Stimulated activated CD8-positive, alpha-beta memory T cell treated with anti-CD3 and anti-CD28 coated beads, Interleukin-2, amount 100 ng/mL, for 48 hours (primary cell): ENCODE data around the gene SHCBP1L.

ENCODE experiments used
- DNase-seq, 2 donors: peaks; one replicate each; pipeline ENCODE4 v3.0.0-alpha.2; 2020; ENCODE audit warnings: low read depth in 2 of 2

The SHCBP1L gene

GRCh38 chr1:182952677-182953444, at the start of gene SHCBP1L:
TSS of gene SHCBP1L (minus strand) at chr1:182953166. CDS start at chr1:182953133, 33 bp downstream.
- no peak for DNase-seq

GRCh38 chr1:183002267-183002666, 49.3 kb upstream of the SHCBP1L start:
- DNase-seq = no peak

DNA sequence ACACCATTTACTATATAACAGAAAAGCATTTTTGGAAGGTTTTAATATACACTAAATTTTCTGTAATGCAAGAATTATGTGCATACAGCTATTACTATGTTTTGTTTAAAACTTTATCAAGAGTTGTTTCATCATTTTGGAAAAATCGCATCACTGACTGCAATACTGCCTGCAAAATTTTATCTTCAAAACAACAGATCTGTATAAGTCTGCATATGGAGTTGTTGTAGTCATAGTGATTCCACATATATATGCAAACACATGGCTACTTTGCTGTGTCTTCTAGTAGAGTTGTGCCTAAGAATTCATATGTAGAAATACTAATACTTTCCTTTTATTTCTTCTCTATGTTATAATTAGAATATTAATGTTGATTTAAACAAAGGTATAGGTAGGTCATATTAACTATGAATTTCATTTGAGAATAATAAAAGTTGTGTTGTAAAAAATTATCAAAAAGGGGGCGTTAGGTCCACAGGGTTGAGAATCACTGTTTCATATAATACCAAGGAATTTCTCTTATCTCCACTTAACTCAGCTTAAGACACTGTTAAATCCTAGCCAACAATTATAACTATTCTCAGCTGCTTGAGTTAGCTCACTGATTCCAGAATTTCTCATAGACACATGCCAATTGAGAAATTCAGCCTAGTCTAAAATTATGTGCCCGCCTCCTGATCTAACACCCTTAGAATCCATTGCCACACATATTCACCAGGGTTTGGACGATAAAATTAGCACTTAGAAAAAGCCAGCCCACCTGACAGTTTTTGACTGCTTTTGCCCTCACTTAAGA, 47.4 kb upstream of the SHCBP1L start:
- no peak for DNase-seq

DNA sequence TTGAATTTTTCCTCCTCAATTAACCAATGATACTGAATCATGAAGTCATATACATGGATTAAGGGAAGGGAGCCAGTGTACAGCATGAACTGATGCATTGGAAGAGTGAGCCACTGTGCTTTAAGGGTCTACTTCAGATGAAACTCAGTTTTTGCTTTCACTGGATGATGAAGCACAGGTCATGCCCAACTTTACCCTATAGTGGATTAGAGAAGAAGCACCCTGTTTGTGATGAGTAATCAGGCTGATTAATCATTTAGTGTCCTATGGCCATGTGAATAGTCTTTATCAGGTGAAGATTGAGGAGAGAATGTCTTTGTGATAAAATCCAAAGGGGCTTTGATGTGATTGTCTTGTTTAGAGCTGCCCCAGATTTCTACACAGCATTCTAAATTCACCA, 45.5 kb upstream of the SHCBP1L start:
- no peak for DNase-seq

- DNase-seq = no peak
Measured at GRCh38 chr1:182996816-182997215, 43.9 kb upstream of the SHCBP1L start.

DNA sequence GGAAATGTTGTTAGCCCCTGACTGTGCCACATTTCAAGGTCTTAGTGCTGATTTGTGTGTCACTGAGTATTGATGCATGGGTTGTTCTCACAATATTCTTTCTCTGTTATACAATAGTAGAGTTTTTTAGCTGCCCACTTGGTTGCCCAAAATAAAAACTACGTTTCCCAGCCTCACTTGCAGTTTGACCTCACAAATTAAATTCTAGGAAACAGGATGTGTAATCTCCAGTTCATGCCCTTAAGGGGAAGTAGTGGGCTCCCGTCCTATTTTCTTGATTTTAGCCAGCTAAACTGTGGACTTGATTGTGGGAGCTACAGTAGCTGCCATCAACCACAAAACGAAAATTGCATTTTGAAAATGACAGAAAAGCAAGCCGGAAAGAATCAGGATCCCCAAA, 42.9 kb upstream of the SHCBP1L start:
- no peak for DNase-seq

GRCh38 chr1:182993746-182994145, 40.8 kb upstream of the SHCBP1L start:
- DNase-seq = no peak

- no peak for DNase-seq
Measured at GRCh38 chr1:182990413-182991144, 37.6 kb upstream of the SHCBP1L start.

DNA sequence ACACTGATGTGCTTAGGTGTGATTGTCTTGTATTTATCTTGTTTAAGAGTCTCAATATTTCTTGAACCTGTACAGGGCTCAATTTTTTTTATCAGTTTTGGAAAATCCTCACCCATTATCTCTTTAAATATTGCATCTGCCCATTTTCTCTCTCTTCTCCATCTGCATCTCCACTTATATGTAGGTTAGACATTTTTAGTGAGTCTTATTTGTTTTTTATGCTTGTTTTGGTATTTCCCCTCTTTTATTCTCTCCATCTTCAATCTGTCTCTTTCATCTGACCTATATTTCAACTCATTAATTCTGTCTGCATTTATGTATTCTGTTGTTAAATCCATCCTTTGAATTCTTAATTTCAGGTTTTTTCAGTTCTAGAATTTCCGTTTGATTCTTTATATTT, 32.9 kb upstream of the SHCBP1L start:
- no peak for DNase-seq

DNA sequence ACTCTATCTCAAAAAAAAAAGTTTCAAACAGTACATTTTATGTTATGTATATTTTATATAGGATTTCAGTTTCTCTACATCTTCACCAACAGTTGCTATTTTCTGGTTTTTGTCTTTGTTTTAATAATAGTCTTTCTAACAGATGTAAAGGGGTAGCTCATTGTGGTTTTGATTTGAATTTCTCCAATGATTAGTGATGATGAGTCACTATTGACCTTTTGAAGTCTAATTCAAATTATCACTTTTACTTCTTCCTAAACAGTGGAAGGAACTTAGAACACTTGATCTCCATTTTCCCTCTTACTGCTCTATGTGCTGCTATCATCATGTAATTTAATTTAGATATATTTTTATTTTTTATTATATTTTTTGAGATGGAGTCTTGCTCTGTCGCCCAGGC, 31.7 kb upstream of the SHCBP1L start:
- no peak for DNase-seq

DNA sequence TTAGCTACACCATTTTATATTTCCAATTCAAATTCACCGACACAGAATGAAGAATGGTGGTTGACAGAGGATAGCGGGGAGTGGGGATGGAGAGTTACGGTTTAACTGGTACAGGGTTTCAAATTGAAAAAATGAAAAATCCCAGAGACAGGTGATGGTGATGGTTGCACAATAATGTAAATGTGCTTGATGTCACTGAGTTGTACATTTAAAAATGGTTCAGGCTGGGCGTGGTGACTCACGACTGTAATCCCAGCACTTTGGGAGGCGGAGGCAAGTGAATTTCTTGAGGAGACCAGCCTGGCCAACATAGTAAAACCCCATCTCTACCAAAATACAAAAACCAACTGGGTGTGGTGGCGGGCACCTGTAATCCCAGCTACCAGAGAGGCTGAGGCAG, 31.2 kb upstream of the SHCBP1L start:
- DNase-seq = no peak

DNA sequence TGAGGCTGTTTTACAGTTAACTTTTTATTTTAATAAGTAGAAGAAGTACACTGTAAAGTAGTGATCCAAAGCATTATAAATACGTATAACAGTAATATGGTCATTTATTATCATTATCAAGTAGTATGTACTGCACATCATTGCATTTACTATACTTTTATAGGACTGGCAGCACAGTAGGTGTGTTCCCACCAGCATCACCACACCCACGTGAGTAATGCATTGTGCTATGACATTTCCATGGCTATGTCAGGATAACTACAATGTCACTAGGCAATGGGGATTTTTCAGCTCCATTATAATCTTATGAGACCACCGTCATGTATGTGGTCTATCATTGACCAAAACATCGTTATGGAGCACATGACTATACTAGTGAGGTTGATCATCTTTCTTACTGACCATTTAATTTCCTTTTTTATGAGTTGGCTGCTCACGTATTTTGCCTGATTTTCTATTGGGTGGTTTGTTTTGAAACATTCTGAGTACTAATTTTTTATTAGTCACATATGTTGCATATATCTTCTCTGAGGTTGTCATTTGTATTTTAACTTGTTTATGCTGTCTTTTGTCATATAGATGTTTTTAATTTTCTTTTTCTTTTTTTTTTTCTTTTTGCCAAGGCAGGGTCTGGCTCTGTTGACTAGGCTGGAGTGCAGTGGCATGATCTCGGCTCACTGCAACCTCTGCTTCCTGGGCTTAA, 25.3 kb upstream of the SHCBP1L start:
- no peak for DNase-seq

DNA sequence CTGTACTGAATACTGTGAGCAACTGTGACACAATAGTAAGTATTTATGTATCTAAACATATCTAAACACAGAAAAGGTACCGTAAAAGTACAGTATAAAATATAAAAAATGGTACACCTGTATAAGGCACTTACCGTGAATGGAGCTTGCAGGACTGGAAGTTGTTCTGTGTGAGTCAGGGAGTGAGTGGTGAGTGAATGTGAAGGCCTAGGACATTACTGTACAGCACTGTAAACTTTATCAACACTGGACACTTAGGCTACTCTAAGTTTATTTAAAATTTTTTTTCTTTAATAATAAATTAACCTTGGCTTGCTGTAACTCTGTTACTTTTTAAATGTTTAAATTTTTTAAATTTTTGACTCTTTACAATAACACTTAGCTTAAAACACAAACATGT, 24.5 kb upstream of the SHCBP1L start:
- DNase-seq = no peak

DNA sequence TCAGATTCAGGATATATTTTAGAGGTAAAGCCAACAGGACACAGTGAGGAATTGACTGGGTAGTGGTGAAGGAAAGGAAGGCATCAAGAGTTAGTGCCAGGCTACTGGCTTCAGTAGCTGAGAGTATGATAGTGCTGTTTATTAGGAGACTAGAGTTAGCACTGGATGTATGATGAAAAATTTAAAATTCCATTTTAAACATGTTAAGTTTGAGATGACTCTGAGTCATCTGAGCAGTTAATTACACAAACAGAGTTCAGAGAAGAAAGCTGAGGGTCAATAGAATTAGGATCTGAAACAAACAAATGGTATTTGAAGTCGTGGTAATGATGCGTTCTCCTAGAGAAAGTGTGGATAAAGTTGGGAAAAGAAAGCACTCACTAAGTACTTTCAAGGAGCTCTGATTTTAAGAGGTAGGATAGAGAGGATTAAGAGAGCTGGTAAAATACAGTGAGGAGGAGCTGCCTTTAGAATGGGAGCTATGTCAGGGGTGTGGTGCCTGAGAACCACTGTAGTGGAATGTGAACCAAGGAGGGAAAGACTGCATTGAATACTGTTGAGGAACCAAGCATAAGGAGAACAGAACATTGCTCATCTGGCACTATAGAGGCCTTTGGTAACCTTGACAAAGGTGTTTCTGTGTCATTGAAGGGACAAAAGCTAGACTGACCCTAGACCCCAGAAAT, 21.7 kb upstream of the SHCBP1L start:
- DNase-seq = no peak

GRCh38 chr1:182972829-182973228, 19.9 kb upstream of the SHCBP1L start:
- DNase-seq = no peak

GRCh38 chr1:182972231-182972630, 19.3 kb upstream of the SHCBP1L start:
- no peak for DNase-seq

DNA sequence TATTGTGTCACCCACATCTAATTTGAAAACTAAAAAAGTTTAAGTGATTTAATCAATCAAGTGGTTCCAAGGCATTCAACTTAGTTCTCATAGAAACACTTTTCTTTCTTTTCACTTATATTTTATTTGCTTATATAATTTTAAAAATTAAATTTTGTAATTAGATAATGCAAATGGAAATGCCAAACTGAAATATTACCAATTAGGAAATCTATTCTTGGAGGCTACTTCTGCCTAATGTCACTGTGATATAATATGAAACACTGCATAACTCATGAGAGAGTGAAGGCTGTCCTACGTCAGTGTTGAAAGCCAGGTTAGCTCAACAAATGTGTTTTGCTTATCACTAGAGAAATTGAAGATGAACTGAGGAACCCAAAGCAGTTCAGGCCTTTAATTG, 18.3 kb upstream of the SHCBP1L start:
- DNase-seq = no peak

DNA sequence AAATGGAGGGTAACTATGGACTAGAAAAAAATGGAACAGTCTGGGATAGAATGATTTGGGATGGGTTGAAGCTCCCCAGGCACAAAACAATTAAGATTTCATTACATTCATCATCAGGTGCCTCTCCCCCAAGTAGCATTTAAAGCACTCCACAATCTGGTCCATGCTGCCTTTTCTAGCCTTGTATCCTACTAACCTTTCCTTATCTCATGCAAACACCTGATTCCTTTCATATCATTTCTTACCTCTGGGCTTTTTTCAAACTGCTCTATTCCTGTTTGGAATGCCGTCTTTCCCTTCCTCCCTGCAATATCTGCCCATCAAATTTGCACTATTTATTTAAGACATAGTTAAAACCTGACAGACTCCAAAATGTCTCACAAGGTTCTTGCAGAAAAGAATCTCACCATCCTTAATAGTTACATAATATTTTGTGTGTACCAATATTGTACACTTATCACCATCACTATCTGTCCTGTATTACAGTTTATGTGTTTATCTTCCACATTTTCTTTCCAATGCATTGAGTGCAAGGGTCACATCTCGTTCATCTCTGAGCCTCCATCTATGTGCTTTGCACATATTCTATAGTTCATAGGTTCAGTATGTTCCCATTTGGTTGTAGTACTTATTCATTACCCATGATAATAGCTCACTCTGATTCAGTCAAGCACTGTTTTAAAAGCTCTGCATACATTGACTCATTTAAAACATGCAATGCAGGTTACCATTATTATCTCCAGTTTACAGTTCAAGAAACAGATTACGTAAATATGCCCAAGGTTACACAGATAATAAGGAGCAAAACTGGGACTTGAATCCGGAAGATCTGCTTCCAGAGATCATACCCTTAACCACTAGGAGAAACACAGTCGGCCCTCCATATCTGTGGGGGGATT, 16.1 kb upstream of the SHCBP1L start:
- DNase-seq = no peak

- no peak for DNase-seq
Measured at GRCh38 chr1:182968151-182968741, 15.3 kb upstream of the SHCBP1L start.

DNA sequence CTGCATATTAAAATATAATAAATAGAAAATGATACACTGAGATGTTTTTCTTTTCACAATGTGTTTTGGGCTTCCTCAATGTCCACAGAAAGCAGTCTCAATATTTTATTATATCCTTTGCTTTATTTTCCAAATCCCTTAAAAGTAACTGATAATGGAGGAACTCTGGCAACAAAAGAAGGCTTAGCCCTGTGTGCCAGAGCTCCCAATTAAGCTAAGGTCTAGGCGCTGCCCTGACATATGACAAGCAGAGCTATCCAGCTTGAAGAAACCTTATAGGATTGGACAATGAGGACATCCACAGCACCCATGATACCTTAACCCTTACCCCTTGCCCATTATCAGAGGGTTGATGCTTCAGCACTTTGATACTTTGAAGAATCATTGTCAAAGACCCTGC, 12.9 kb upstream of the SHCBP1L start:
- no peak for DNase-seq
